GM23338 (cell line): ENCODE measurements around the gene TRAPPC12. TPM values are rescaled to one million over a fixed set of nuclear protein-coding genes. Genes with fewer than 3 reads are reported as not detected.

Experiments
- ATAC-seq: fragments of 200-7000 bp; cut with Tn5 transposase; 3 replicates; pipeline ENCODE4 v1.9.1; 2020
- DNase-seq: peaks from one replicate; pipeline ENCODE4 v3.0.0-alpha.2; 2015; ENCODE audit warnings: low spot score
- H2AFZ ChIP-seq: fragments of 200-600 bp; sonication (generic); 2 replicates; pipeline ENCODE4 v1.8.0; 2016; ENCODE audit warnings: antibody characterized with exemption, mild to moderate bottlenecking, moderate library complexity
- H3F3A ChIP-seq: fragments of 200-600 bp; sonication (generic); replicated peaks from 2 replicates; pipeline ENCODE4 v1.8.0; 2017; ENCODE audit warnings: antibody characterized with exemption, mixed run types, low read depth
- H3K27ac ChIP-seq: fragments of 200-600 bp; sonication (generic); 2 replicates; pipeline ENCODE4 v1.6.1; 2016; ENCODE audit warnings: low read depth
- H3K27me3 ChIP-seq: fragments of 200-600 bp; sonication (generic); 2 replicates; pipeline ENCODE4 v1.8.0; 2016; ENCODE audit warnings: mild to moderate bottlenecking, mixed run types, moderate library complexity; ENCODE audit not compliant: insufficient read depth
- H3K36me3 ChIP-seq: fragments of 200-600 bp; sonication (generic); 2 replicates; pipeline ENCODE4 v1.8.0; 2016; ENCODE audit warnings: mild to moderate bottlenecking; ENCODE audit not compliant: insufficient read depth
- H3K4me1 ChIP-seq: fragments of 200-600 bp; sonication (generic); 2 replicates; pipeline ENCODE4 v1.8.0; 2016; ENCODE audit warnings: mild to moderate bottlenecking, moderate library complexity; ENCODE audit not compliant: insufficient read depth
- H3K4me2 ChIP-seq: fragments of 200-600 bp; sonication (generic); 2 replicates; pipeline ENCODE4 v1.7.1; 2017; ENCODE audit warnings: mixed run types
- H3K4me3 ChIP-seq: fragments of 200-600 bp; sonication (generic); 2 replicates; pipeline ENCODE4 v1.6.1; 2016; ENCODE audit warnings: mixed run types
- H3K79me2 ChIP-seq: fragments of 200-600 bp; sonication (generic); replicated peaks from 2 replicates; pipeline ENCODE4 v1.8.0; 2017; ENCODE audit warnings: mild to moderate bottlenecking; ENCODE audit not compliant: insufficient read depth
- H3K9me2 ChIP-seq: fragments of 200-600 bp; sonication (generic); 2 replicates; pipeline ENCODE4 v1.8.0; 2017; ENCODE audit not compliant: insufficient read depth
- H4K20me1 ChIP-seq: fragments of 200-600 bp; sonication (generic); replicated peaks from 2 replicates; pipeline ENCODE4 v1.8.0; 2017; ENCODE audit warnings: mild to moderate bottlenecking; ENCODE audit not compliant: insufficient read depth
- H3K27ac Mint-ChIP-seq: 2 replicates; pipeline ENCODE4 v1.8.0; 2020; ENCODE audit warnings: inconsistent platforms, mild to moderate bottlenecking, moderate library complexity, mixed read lengths
- H3K27me3 Mint-ChIP-seq: 3 replicates; pipeline ENCODE4 v1.8.0; 2022; ENCODE audit warnings: low read depth, mild to moderate bottlenecking, moderate library complexity, mixed read lengths, inconsistent platforms; ENCODE audit not compliant: insufficient read depth, poor library complexity
- H3K36me3 Mint-ChIP-seq: 3 replicates; pipeline ENCODE4 v1.8.0; 2021; ENCODE audit warnings: low read depth, mild to moderate bottlenecking, inconsistent platforms, moderate library complexity, mixed read lengths
- H3K4me1 Mint-ChIP-seq: 3 replicates; pipeline ENCODE4 v1.8.0; 2020; ENCODE audit warnings: mild to moderate bottlenecking, inconsistent platforms, mixed read lengths
- H3K4me3 Mint-ChIP-seq: 3 replicates; pipeline ENCODE4 v1.8.0; 2021; ENCODE audit warnings: moderate library complexity, mild to moderate bottlenecking, inconsistent platforms, mixed read lengths
- H3K9me3 Mint-ChIP-seq: 3 replicates; pipeline ENCODE4 v1.8.0; 2020; ENCODE audit warnings: moderate library complexity, mild to moderate bottlenecking, inconsistent platforms, mixed read lengths
- ETS1 ChIP-seq: IDR thresholded peaks from 2 replicates; pipeline ENCODE4 v1.6.1; 2016; ENCODE audit warnings: antibody characterized with exemption
- EZH2 ChIP-seq: fragments of 200-600 bp; sonication (generic); IDR thresholded peaks from one replicate; pipeline ENCODE4 v1.8.0; 2017; ENCODE audit warnings: antibody characterized with exemption, mild to moderate bottlenecking, low read depth; ENCODE audit not compliant: unreplicated experiment
- JUNB ChIP-seq: IDR thresholded peaks from one replicate; pipeline ENCODE4 v1.6.1; 2016; ENCODE audit warnings: antibody characterized with exemption; ENCODE audit not compliant: unreplicated experiment
- POLR2AphosphoS5 ChIP-seq: IDR thresholded peaks from 2 replicates; pipeline ENCODE4 v1.6.1; 2016; ENCODE audit warnings: antibody characterized with exemption, low read depth
- ZNF114 ChIP-seq: fragments of 250-450 bp; sonication (Bioruptor Pico); IDR thresholded peaks from 2 replicates; pipeline ENCODE4 v1.5.0; 2020; ENCODE audit warnings: mild to moderate bottlenecking, moderate library complexity
- ZNF462 ChIP-seq: fragments of 250-450 bp; sonication (Bioruptor Pico); IDR thresholded peaks from 2 replicates; pipeline ENCODE4 v1.5.0; 2020; ENCODE audit warnings: mild to moderate bottlenecking, moderate library complexity
- polyA plus RNA-seq: library from polyadenylated mRNA; unstranded; fragments of >200 nt; fragmentation: Nextera tagmentation; extraction: Ambion mirVana; gene quantifications from 2 replicates; pipeline ENCODE4 v1.2.1, GENCODE V29; 2016
- total RNA-seq: library from RNA; depleted of rRNA; stranded (reverse); fragments of >200 nt; shearing (Covaris generic); gene quantifications from 2 replicates; pipeline ENCODE4 v1.2.3, GENCODE V29; 2014

The TRAPPC12 gene
- total and polyA plus RNA-seq, 2 experiments from 2014 or later, result 48.9 to 57.7 TPM

GRCh38 chr2:3399829-3400228 lies 20.3 kb downstream of the TRAPPC12 start (continued):
- no peak for TF ChIP-seq ZNF462 (CRISPR knock-in tag)

GRCh38 chr2:3403587-3404334 lies 24.3 kb downstream of the TRAPPC12 start:
- Mint-ChIP-seq H3K4me3 (no peak overlapping the region), H3K9me3 (no peaks in the 10 kb centered on the region)
- no peak overlapping the region for H3K27ac ChIP-seq
- TF ChIP-seq ETS1, result no peak
- no peak for TF ChIP-seq POLR2AphosphoS5
- no peak for TF ChIP-seq EZH2
- TF ChIP-seq JUNB, result no peak
- TF ChIP-seq ZNF462 (CRISPR knock-in tag), result no peak
- no peak for TF ChIP-seq ZNF114 (CRISPR knock-in tag)

More at GRCh38 chr2:3403587-3404334, 24.3 kb downstream of the TRAPPC12 start:
- peaks cover 5% of the 10 kb centered on the region for H3K27me3 Mint-ChIP-seq
- Histone ChIP-seq H3K27me3 (no peaks in the 10 kb centered on the region), H3K4me3 (no peak overlapping the region), H3F3A (no peaks in the 10 kb centered on the region), H4K20me1 (peaks cover 6% of the 10 kb centered on the region), H3K79me2 (peaks cover 5% of the 10 kb centered on the region; the same call in 1 of the 2 replicates), H2AFZ (no peak overlapping the region), H3K36me3 (peaks cover 11% of the 10 kb centered on the region; the same call in 1 of the 2 replicates), H3K4me2 (no peak overlapping the region), H3K4me1 (peaks cover 7% of the 10 kb centered on the region), H3K9me2 (no peaks in the 10 kb centered on the region)
- ATAC-seq (0 out of 3 replicates have a peak, but pooled peaks have one; percentile 12), DNase-seq (no peak)
- no peak overlapping the region for H3K27ac Mint-ChIP-seq
- H3K4me1 Mint-ChIP-seq, result peaks cover 18% of the 10 kb centered on the region
- peaks cover 27% of the 10 kb centered on the region for H3K36me3 Mint-ChIP-seq
